Body of pancreas (tissue), 4 donors: ENCODE data around the gene CFAP298. TPM values are rescaled to one million over a fixed set of nuclear protein-coding genes. Genes with fewer than 3 reads are reported as not detected.
"Not testable (repeated sequence)": the region's sequence is repeated elsewhere in the genome, so short reads cannot be mapped to it uniquely, and the experiment has no call there.

ENCODE experiments used
- ATAC-seq: fragments of 150-250 bp; one replicate; pipeline ENCODE4 v1.9.1; 2016
- DNase-seq, 4 donors: peaks; one replicate each; pipeline ENCODE4 v3.0.0-alpha.2; 2019
- H3K27ac ChIP-seq, 4 donors: fragments of 200-600 bp; sonication (generic); 1 replicate in 3 of 4; 2 replicates in 1 of 4; pipeline versions ENCODE4 v1.5.1 to v1.6.1; 2016 to 2019; ENCODE audit warnings: mild to moderate bottlenecking in 1 of 4, mixed read lengths in 1 of 4, moderate library complexity in 1 of 4
- H3K27me3 ChIP-seq, 2 donors: fragments of 200-600 bp; sonication (generic); one replicate each; pipeline ENCODE4 v1.6.0; 2016; ENCODE audit warnings: mild to moderate bottlenecking in 1 of 2
- H3K36me3 ChIP-seq, 2 donors: fragments of 200-600 bp; sonication (generic); replicated peaks in 1 of 2; 2 replicates each; pipeline ENCODE4 v1.5.1; 2016; ENCODE audit warnings: low read depth in 2 of 2; ENCODE audit not compliant: insufficient read depth in 1 of 2
- H3K4me1 ChIP-seq: fragments of 200-600 bp; sonication (generic); one replicate; pipeline ENCODE4 v1.6.0; 2016
- H3K4me3 ChIP-seq, 2 donors: fragments of 200-600 bp; sonication (generic); 1 replicate in 1 of 2; 2 replicates in 1 of 2; pipeline ENCODE4 v1.5.1; 2016 to 2019
- H3K9me3 ChIP-seq, 3 donors: fragments of 200-600 bp; sonication (generic); 1 replicate in 2 of 3; 2 replicates in 1 of 3; pipeline ENCODE4 v1.5.1; 2016
- CTCF ChIP-seq, 7 experiments: fragments of 450-650 bp in 4 of 7; fragments of 200-600 bp in 3 of 7; sonication (generic) in 3 of 7; IDR thresholded peaks; one replicate each; pipeline ENCODE4 v1.5.1; 2016 to 2019; ENCODE audit warnings: antibody characterized with exemption in 7 of 7
- POLR2A ChIP-seq, 3 donors: fragments of 450-650 bp; IDR thresholded peaks; one replicate each; pipeline ENCODE4 v1.6.1; 2016; ENCODE audit warnings: antibody characterized with exemption in 3 of 3, mild to moderate bottlenecking in 2 of 3
- WGBS, 2 donors: methylation state at CpG; one replicate each; pipeline ENCODE4 v1.1.5; 2017; 5-methylcytosine and 5-hydroxymethylcytosine counted together
- intact Hi-C: fragments of 100-400 bp; cut with DNase I; formaldehyde crosslinking; loops from one replicate; pipeline ENCODE4 v1.15.1; 2023
- total RNA-seq, 2 donors: library from RNA; depleted of rRNA; stranded (reverse); fragments of >200 nt; gene quantifications; one replicate each; pipeline ENCODE4 v1.1.0, GENCODE V29; 2016

Gene CFAP298
- total RNA-seq: 10 to 100 TPM; 15.2 to 23.3 TPM

GRCh38 chr21:32612075-32612998 is at the start of gene CFAP298:
Gene CFAP298, minus strand, starts transcription at chr21:32612377. Its CDS starts 134 bp downstream, at chr21:32612243.
- peak within 1 kb of the TSS; percentile 82 to 95 for H3K4me3 ChIP-seq
- H3K36me3 ChIP-seq: peaks cover 0 to 5% of the 10 kb centered on the region in 2 donors
- no peaks in the 10 kb centered on the region for H3K27me3 ChIP-seq
- 0% methylated on average over 30 to 81 of the region's 81 CpGs for WGBS, 2 donors
- DNase-seq (peak; percentile 80 to 91 (median 84)), ATAC-seq (peak; percentile 90)
- H3K4me1 ChIP-seq: peaks cover 18% of the 10 kb centered on the region
- no peaks in the 10 kb centered on the region for H3K9me3 ChIP-seq
- peak within 1 kb of the TSS; percentile 66 to 90 (median 83) for H3K27ac ChIP-seq
- TF ChIP-seq CTCF (IDR thresholded peaks at IDR 0.05) (no peak), POLR2A (IDR thresholded peaks at IDR 0.05) (peak in 2 of 3 donors; percentile 45 to 72)
- intact Hi-C loops: no loop called here

- peaks cover 13 to 36% of the 10 kb centered on the region in 2 donors for H3K36me3 ChIP-seq
- 95% methylated on average over 13 of the region's 13 CpGs for WGBS, 2 donors
- not testable (repeated sequence) for DNase-seq
Observed at GRCh38 chr21:32661026-32661782, 49.0 kb upstream of the CFAP298 start.

GRCh38 chr21:32658524-32658923 is 46.3 kb upstream of the CFAP298 start:
- intact Hi-C loops: loop anchor here (10.0 kb wide), 1 partner anchor 166 kb away; no protein-coding TSS in a partner anchor
- no peak for TF ChIP-seq POLR2A (IDR thresholded peaks at IDR 0.05)
- no peak for TF ChIP-seq CTCF (IDR thresholded peaks at IDR 0.05)

More at GRCh38 chr21:32661026-32661782, 49.0 kb upstream of the CFAP298 start:
- H3K4me1 ChIP-seq, ATAC-seq, H3K27ac ChIP-seq, H3K4me3 ChIP-seq, intact Hi-C loops, H3K27me3 ChIP-seq: not testable (repeated sequence)
- H3K9me3 ChIP-seq: peaks cover 0 to 13% (median 0%) of the 10 kb centered on the region in 3 donors

GRCh38 chr21:32653326-32653901 is 41.2 kb upstream of the CFAP298 start:
- peak; percentile 76 for ATAC-seq
- 63 to 64% methylated on average over 2 of the region's 2 CpGs for WGBS, 2 donors
- peaks cover 0 to 15% of the 10 kb centered on the region in 2 donors for H3K36me3 ChIP-seq

More at GRCh38 chr21:32658524-32658923, 46.3 kb upstream of the CFAP298 start:
- Histone ChIP-seq H3K9me3 (no peaks in the 10 kb centered on the region), H3K36me3 (peaks cover 0 to 15% of the 10 kb centered on the region in 2 donors), H3K27ac (no peak overlapping the region), H3K4me3 (no peak overlapping the region), H3K4me1 (no peaks in the 10 kb centered on the region), H3K27me3 (no peaks in the 10 kb centered on the region)
- no peak for DNase-seq
- WGBS, 2 donors: 92 to 99% methylated on average over 5 to 9 of the region's 9 CpGs
- ATAC-seq: no peak

More at GRCh38 chr21:32653326-32653901, 41.2 kb upstream of the CFAP298 start:
- Histone ChIP-seq H3K27me3 (no peaks in the 10 kb centered on the region), H3K4me1 (no peaks in the 10 kb centered on the region), H3K9me3 (no peaks in the 10 kb centered on the region), H3K27ac (no peak overlapping the region), H3K4me3 (no peak overlapping the region)
- peak in 3 of 4 donors; percentile 31 to 36 (median 32) for DNase-seq
- intact Hi-C loops: loop anchor here (10.0 kb wide), 1 partner anchor 171 kb away; no protein-coding TSS in a partner anchor
- TF ChIP-seq CTCF (IDR thresholded peaks at IDR 0.05): peak; percentile 21 to 75 (median 67)
- no peak for TF ChIP-seq POLR2A (IDR thresholded peaks at IDR 0.05)
